ENCODE results near the gene SLC34A2. TPM values are rescaled to one million over a fixed set of nuclear protein-coding genes. Genes with fewer than 3 reads are reported as not detected.

Gene SLC34A2
- polyA plus RNA-seq, 1 experiment: not detected

DNA sequence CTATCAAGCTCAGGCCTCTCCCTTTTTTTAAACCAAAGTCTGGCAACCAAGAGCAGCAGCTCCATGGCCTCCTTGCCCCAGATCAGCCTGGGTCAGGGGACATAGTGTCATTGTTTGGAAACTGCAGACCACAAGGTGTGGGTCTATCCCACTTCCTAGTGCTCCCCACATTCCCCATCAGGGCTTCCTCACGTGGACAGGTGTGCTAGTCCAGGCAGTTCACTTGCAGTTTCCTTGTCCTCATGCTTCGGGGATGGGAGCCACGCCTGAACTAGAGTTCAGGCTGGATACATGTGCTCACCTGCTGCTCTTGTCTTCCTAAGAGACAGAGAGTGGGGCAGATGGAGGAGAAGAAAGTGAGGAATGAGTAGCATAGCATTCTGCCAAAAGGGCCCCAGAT lies 21.5 kb downstream of the SLC34A2 start:
- CTCF ChIA-PET: no interaction called here
- H3K27me3 ChIP-seq (ENCODE audit: control insufficient read depth, insufficient read depth, low read length): no peaks in the 10 kb centered on the region
- TF ChIP-seq, protein P1, sequence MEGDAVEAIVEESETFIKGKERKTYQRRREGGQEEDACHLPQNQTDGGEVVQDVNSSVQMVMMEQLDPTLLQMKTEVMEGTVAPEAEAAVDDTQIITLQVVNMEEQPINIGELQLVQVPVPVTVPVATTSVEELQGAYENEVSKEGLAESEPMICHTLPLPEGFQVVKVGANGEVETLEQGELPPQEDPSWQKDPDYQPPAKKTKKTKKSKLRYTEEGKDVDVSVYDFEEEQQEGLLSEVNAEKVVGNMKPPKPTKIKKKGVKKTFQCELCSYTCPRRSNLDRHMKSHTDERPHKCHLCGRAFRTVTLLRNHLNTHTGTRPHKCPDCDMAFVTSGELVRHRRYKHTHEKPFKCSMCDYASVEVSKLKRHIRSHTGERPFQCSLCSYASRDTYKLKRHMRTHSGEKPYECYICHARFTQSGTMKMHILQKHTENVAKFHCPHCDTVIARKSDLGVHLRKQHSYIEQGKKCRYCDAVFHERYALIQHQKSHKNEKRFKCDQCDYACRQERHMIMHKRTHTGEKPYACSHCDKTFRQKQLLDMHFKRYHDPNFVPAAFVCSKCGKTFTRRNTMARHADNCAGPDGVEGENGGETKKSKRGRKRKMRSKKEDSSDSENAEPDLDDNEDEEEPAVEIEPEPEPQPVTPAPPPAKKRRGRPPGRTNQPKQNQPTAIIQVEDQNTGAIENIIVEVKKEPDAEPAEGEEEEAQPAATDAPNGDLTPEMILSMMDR (IDR thresholded peaks at IDR 0.05; ENCODE audit: low read depth, low read length): no peak
- POLR2A ChIA-PET: no interaction called here
- H3K27ac ChIP-seq (ENCODE audit: low read depth, low read length): no peak overlapping the region
- peaks cover 4% of the 10 kb centered on the region; the same call in 1 of the 2 replicates for H3K9me3 ChIP-seq (ENCODE audit: control insufficient read depth, insufficient read depth, low read length)
- no peak for DNase-seq (ENCODE audit: low read depth, low spot score)
- H3K4me3 ChIP-seq (ENCODE audit: low read depth, low read length): no peak overlapping the region

- ChIA-PET CTCF (no interaction called here), POLR2A (no interaction called here)
- H3K9me3 ChIP-seq (ENCODE audit: control insufficient read depth, insufficient read depth, low read length): peaks cover 4% of the 10 kb centered on the region; the same call in 1 of the 2 replicates
- H3K27ac ChIP-seq (ENCODE audit: low read depth, low read length): no peak overlapping the region
- H3K27me3 ChIP-seq (ENCODE audit: control insufficient read depth, insufficient read depth, low read length): no peaks in the 10 kb centered on the region
- TF ChIP-seq, protein P1 (IDR thresholded peaks at IDR 0.05; ENCODE audit: low read depth, low read length): no peak
- no peak for DNase-seq (ENCODE audit: low read depth, low spot score)
- no peak overlapping the region for H3K4me3 ChIP-seq (ENCODE audit: low read depth, low read length)
Measured at GRCh38 chr4:25677943-25678342, 22.3 kb downstream of the SLC34A2 start.

DNA sequence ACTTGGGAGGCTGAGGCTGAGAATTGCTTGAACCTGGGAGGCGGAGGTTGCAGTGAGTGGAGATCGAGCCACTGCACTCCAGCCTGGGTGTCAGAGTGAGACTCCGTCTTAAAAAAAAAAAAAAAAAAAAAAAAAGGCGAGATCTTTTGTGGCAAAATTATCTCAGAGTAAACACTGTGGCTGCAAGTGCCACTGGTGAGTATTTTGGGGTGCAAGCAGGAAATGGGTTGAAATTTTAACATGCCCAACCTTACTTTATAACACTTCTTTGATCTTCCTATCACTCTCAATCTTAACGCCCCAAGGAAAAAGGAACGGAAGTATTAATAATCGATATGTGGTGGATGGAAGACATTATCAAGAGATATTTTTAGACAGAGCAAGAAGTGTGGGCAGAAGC lies 32.1 kb downstream of the SLC34A2 start:
- peaks cover 3% of the 10 kb centered on the region; the same call in 1 of the 2 replicates for H3K9me3 ChIP-seq (ENCODE audit: control insufficient read depth, insufficient read depth, low read length)
- H3K27ac ChIP-seq (ENCODE audit: low read depth, low read length): no peak overlapping the region
- no peak for DNase-seq (ENCODE audit: low read depth, low spot score)
- ChIA-PET POLR2A (no interaction called here), CTCF (no interaction called here)
- TF ChIP-seq, protein P1 (IDR thresholded peaks at IDR 0.05; ENCODE audit: low read depth, low read length): no peak
- no peak overlapping the region for H3K4me3 ChIP-seq (ENCODE audit: low read depth, low read length)
- H3K27me3 ChIP-seq (ENCODE audit: control insufficient read depth, insufficient read depth, low read length): no peaks in the 10 kb centered on the region

DNA sequence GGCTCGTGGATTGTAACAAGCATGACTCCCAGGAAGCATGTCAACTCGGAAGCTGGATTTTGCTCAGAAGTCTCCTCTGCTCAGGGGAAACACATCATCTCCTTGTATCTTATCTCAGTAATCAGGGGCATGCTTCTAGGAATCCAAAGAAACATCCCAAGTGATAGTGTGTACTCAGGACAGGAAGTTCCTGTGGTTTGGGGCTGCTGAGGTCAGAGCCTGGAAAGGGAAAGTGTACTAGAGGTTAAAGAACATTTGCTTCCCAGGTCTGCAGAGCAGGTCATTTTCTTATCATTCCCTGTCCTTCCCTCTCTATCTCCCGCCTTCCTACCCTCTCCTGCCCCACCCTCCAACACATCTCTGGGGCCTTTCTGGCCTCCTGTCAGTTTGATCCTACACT lies 38.8 kb downstream of the SLC34A2 start:
- Histone ChIP-seq H3K27ac (ENCODE audit: low read depth, low read length) (no peak overlapping the region), H3K27me3 (ENCODE audit: control insufficient read depth, insufficient read depth, low read length) (peaks cover 3% of the 10 kb centered on the region), H3K9me3 (ENCODE audit: control insufficient read depth, insufficient read depth, low read length) (peaks cover 3% of the 10 kb centered on the region; the same call in 1 of the 2 replicates), H3K4me3 (ENCODE audit: low read depth, low read length) (no peak overlapping the region)
- no peak for DNase-seq (ENCODE audit: low read depth, low spot score)
- TF ChIP-seq, protein P1 (IDR thresholded peaks at IDR 0.05; ENCODE audit: low read depth, low read length): no peak
- POLR2A ChIA-PET: no interaction called here
- CTCF ChIA-PET: no interaction called here

GRCh38 chr4:25696409-25696808 lies 40.8 kb downstream of the SLC34A2 start:
- ChIA-PET POLR2A (no interaction called here), CTCF (no interaction called here)
- H3K9me3 ChIP-seq (ENCODE audit: control insufficient read depth, insufficient read depth, low read length): no peaks in the 10 kb centered on the region; the same call in 1 of the 2 replicates
- no peak overlapping the region for H3K27ac ChIP-seq (ENCODE audit: low read depth, low read length)
- H3K4me3 ChIP-seq (ENCODE audit: low read depth, low read length): no peak overlapping the region
- no peak for DNase-seq (ENCODE audit: low read depth, low spot score)
- peaks cover 3% of the 10 kb centered on the region for H3K27me3 ChIP-seq (ENCODE audit: control insufficient read depth, insufficient read depth, low read length)
- TF ChIP-seq, protein P1 (IDR thresholded peaks at IDR 0.05; ENCODE audit: low read depth, low read length): no peak

Data from AG04450 (cell line).